Erythroblast (primary cell): ENCODE results near the gene NFE2L3.

Experiments used
- GATA1 ChIP-seq: IDR thresholded peaks from 2 replicates; pipeline ENCODE4 v1.6.1; 2011; ENCODE audit warnings: low read depth, mild to moderate bottlenecking, control low read depth, low read length, moderate library complexity
- POLR2A ChIP-seq: IDR thresholded peaks from 2 replicates; pipeline ENCODE4 v1.6.1; 2011; ENCODE audit warnings: mild to moderate bottlenecking, low read length

- TF ChIP-seq POLR2A, result peak; percentile 11
- TF ChIP-seq GATA1, result no peak
Measured at GRCh38 chr7:26186364-26187311, 34.6 kb downstream of the NFE2L3 start.
